HEK293T (cell line): Measurements from ENCODE around the gene UMOD.

Experiments
- CTCF ChIA-PET: fragments of 350-600 bp; formaldehyde crosslinking; extraction: SDS; loops from one replicate; lab custom pipeline; 2021; ENCODE audit warnings: antibody characterized with exemption, inconsistent platforms; lab: Yijun Ruan, JAX
- POLR2A ChIA-PET: fragments of 350-600 bp; formaldehyde crosslinking; extraction: SDS; loops from one replicate; lab custom pipeline; 2020; ENCODE audit warnings: antibody characterized with exemption, inconsistent platforms; lab: Yijun Ruan, JAX
- DNase-seq: peaks from one replicate; pipeline ENCODE4 v3.0.0; 2012; ENCODE audit warnings: mixed read lengths; ENCODE audit errors: extremely low spot score
- ARNT ChIP-seq: fragments of 450-650 bp; IDR thresholded peaks from 2 replicates; pipeline ENCODE4 v1.6.1; 2017; ENCODE audit warnings: mild to moderate bottlenecking
- BHLHE40 ChIP-seq: fragments of 450-650 bp; IDR thresholded peaks from 2 replicates; pipeline ENCODE4 v1.6.1; 2016; ENCODE audit warnings: mild to moderate bottlenecking, moderate library complexity, borderline replicate concordance
- CTBP1 ChIP-seq: fragments of 450-650 bp; IDR thresholded peaks from 2 replicates; pipeline ENCODE4 v1.6.1; 2016; ENCODE audit warnings: borderline replicate concordance
- ELF4 ChIP-seq: fragments of 450-650 bp; IDR thresholded peaks from 2 replicates; pipeline ENCODE4 v1.6.1; 2017; ENCODE audit warnings: antibody characterized with exemption
- FOXA1 ChIP-seq: fragments of 450-650 bp; IDR thresholded peaks from 2 replicates; pipeline ENCODE4 v1.6.1; 2016; ENCODE audit warnings: mild to moderate bottlenecking
- FOXK2 ChIP-seq: fragments of 450-650 bp; IDR thresholded peaks from 2 replicates; pipeline ENCODE4 v1.6.1; 2016; ENCODE audit warnings: mild to moderate bottlenecking
- FOXM1 ChIP-seq: fragments of 450-650 bp; IDR thresholded peaks from 2 replicates; pipeline ENCODE4 v1.6.1; 2017; ENCODE audit warnings: mild to moderate bottlenecking, borderline replicate concordance
- HDGF ChIP-seq: fragments of 450-650 bp; IDR thresholded peaks from 2 replicates; pipeline ENCODE4 v1.6.1; 2017; ENCODE audit warnings: antibody characterized with exemption, borderline replicate concordance
- L3MBTL2 ChIP-seq: fragments of 450-650 bp; conservative IDR thresholded peaks from 2 replicates; pipeline ENCODE4 v1.6.1; 2016; ENCODE audit warnings: mild to moderate bottlenecking
- LEF1 ChIP-seq: fragments of 450-650 bp; IDR thresholded peaks from 2 replicates; pipeline ENCODE4 v1.6.1; 2017; ENCODE audit warnings: mild to moderate bottlenecking, borderline replicate concordance
- NFRKB ChIP-seq: fragments of 450-650 bp; IDR thresholded peaks from 2 replicates; pipeline ENCODE4 v1.6.1; 2016; ENCODE audit warnings: mild to moderate bottlenecking, moderate library complexity
- SP1 ChIP-seq: fragments of 450-650 bp; IDR thresholded peaks from 2 replicates; pipeline ENCODE4 v1.6.1; 2017
- SUZ12 ChIP-seq: fragments of 450-650 bp; IDR thresholded peaks from 2 replicates; pipeline ENCODE4 v1.6.1; 2016; ENCODE audit warnings: mild to moderate bottlenecking
- TARDBP ChIP-seq: fragments of 450-650 bp; IDR thresholded peaks from 2 replicates; pipeline ENCODE4 v1.6.1; 2016
- ZNF384 ChIP-seq: fragments of 450-650 bp; IDR thresholded peaks from 2 replicates; pipeline ENCODE4 v1.6.1; 2016
- TF ChIP-seq, protein P1 (sequence below): fragments of 450-650 bp; IDR thresholded peaks from 2 replicates; pipeline ENCODE4 v1.6.1; 2016

Gene UMOD

DNA sequence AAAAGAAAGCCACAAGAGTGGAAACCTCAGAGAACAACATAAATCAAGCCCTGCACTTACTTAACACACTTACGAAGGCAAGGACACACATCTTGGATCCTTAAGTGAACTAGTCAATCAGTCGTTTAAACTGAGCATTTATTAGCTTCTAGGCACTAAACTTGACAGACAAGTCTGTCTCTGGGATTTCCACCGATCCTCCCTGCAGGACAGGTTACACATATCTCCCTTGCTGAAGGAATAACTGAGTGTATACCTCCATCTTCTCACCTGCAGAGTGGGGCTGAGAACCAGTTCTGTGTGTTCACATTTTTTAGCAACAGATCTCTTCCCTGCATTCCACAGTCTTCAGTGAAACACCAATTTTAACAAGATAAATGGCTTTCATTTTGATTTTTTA is 34.1 kb downstream of the UMOD start:
- POLR2A ChIA-PET = no interaction called here
- TF ChIP-seq BHLHE40 (no peak), SP1 (no peak), NFRKB (no peak), FOXA1 (no peak), FOXK2 (no peak)
- TF ChIP-seq, protein P1, sequence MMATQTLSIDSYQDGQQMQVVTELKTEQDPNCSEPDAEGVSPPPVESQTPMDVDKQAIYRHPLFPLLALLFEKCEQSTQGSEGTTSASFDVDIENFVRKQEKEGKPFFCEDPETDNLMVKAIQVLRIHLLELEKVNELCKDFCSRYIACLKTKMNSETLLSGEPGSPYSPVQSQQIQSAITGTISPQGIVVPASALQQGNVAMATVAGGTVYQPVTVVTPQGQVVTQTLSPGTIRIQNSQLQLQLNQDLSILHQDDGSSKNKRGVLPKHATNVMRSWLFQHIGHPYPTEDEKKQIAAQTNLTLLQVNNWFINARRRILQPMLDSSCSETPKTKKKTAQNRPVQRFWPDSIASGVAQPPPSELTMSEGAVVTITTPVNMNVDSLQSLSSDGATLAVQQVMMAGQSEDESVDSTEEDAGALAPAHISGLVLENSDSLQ = no peak
- no peak for DNase-seq
- CTCF ChIA-PET = no interaction called here

DNA sequence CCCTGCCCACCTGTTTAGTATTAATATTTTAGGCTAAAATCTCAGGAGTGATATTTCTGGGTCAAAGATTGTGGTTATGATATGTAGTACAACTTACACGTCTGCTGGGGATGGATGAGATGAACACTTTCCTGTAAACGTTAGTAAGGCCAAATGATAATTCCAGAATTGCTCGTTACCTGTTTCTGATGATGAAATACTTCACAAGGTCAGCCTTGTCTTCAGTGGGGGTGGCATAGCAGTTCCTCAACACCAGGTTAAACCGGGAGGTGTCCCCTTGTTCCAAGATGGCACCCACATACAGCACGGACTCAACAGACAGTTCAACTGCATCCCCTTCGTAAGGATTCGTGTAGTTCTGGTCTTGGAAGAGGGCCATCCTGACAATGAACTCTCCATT is 34.5 kb downstream of the UMOD start:
- POLR2A ChIA-PET = no interaction called here
- CTCF ChIA-PET = no interaction called here

DNA sequence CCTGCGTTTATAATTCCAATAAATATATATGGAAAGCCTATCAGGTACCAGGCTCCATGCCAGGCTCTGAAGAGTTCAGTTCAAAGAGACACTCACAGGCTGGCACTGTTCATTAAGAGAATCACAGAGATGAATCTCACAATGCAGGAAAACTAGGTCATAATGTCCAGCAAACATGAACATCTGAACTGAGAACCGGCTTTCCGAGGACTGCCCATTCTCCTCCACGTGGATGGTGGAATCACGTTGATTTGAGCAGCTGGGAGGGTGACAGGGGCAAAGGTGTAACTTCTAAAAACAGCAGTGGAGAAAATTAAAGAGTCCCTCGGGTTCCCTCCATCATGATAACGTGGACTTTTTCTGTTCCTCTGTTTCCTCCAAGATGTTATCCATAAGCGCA is 35.4 kb downstream of the UMOD start:
- DNase-seq = no peak
- CTCF ChIA-PET = no interaction called here
- POLR2A ChIA-PET = no interaction called here
- TF ChIP-seq FOXK2 (no peak), LEF1 (no peak)
- TF ChIP-seq, protein P1 = no peak

More for the DNA sequence above, 34.5 kb downstream of the UMOD start:
- no peak for DNase-seq
- TF ChIP-seq CTBP1 = no peak
- no peak for TF ChIP-seq NFRKB
- TF ChIP-seq ZNF384 = no peak
- no peak for TF ChIP-seq BHLHE40
- no peak for TF ChIP-seq SUZ12
- TF ChIP-seq TARDBP = no peak
- TF ChIP-seq FOXM1 = no peak
- no peak for TF ChIP-seq FOXK2
- no peak for TF ChIP-seq FOXA1
- TF ChIP-seq, protein P1 = no peak
- TF ChIP-seq L3MBTL2 = no peak
- no peak for TF ChIP-seq LEF1
- TF ChIP-seq SP1 = no peak
- TF ChIP-seq ELF4 = no peak
- TF ChIP-seq ARNT = no peak
- no peak for TF ChIP-seq HDGF

DNA sequence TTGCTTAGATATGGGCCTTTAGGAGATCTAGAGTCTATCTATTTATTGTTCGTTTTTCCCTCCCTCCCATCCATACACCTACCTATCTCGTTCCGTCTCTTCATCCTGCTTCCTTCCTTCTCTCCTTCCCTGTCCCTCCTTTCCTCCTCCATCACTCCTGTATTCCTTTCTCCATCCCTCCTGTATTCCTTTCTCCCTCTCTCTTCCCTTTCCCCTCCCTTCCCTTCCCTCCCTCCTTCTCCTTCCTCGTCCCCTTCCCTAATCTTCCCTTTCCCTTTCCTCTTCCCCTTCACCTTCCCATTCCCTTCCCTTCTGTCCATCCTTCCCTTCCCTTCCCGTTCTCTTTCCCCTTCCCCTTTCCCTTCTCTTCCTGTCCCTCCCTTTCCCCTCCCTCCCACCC is 35.8 kb downstream of the UMOD start:
- no peak for DNase-seq
- CTCF ChIA-PET = no interaction called here
- no peak for TF ChIP-seq FOXK2
- TF ChIP-seq CTBP1 = no peak
- TF ChIP-seq, protein P1 = no peak
- TF ChIP-seq ARNT = no peak
- no peak for TF ChIP-seq ZNF384
- TF ChIP-seq HDGF = no peak
- TF ChIP-seq TARDBP = no peak
- TF ChIP-seq SP1 = no peak
- TF ChIP-seq BHLHE40 = no peak
- no peak for TF ChIP-seq SUZ12
- TF ChIP-seq FOXA1 = no peak
- TF ChIP-seq NFRKB = no peak
- TF ChIP-seq LEF1 = no peak
- no peak for TF ChIP-seq FOXM1
- TF ChIP-seq ELF4 = no peak
- POLR2A ChIA-PET = no interaction called here

DNA sequence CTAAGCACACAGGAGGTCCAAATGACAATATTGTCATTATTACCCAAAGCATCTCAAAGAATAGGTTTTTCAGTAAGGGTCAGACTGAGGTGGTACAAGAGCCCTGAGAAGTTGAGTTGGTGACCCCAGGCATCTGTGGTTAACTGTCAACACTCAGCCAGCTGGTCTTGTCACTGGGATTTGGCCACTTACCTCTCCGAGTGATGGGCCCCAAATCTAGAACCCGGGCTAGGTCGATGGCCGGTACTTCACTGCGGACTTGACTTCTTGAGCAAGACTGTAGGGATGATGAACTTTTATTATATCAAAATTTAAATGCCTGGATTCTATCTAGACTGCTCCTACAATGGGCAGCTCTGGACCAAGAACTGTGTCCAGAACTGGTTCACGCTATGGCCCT is 36.8 kb downstream of the UMOD start:
- ChIA-PET CTCF (no interaction called here), POLR2A (no interaction called here)
- no peak for DNase-seq
- TF ChIP-seq SUZ12 (no peak), L3MBTL2 (no peak), LEF1 (no peak)

DNA sequence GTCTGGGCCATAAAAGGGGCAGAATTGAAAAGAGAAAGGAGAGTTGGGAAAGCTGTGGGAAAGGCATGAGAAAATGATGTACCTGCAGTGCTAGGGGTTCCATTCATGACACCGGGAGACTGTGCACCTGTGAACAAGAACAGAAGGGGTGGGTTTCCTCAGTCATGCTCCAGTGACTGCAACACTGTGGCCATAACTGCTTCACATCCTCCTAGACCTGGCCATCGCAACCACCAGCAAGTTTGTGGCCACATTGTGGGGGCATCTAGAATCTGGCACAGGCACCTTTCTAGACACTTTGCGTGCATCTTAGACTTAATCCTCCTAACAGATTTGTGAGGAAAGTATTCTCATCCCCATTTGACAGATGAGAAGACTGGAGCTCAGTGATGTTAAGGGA is 37.9 kb downstream of the UMOD start:
- no peak for DNase-seq
- TF ChIP-seq L3MBTL2 (no peak), SUZ12 (no peak), HDGF (no peak), FOXM1 (no peak), NFRKB (no peak), TARDBP (no peak), ZNF384 (no peak), CTBP1 (no peak), FOXK2 (no peak), SP1 (no peak), ARNT (no peak), ELF4 (no peak), FOXA1 (no peak), BHLHE40 (no peak), LEF1 (no peak)
- TF ChIP-seq, protein P1 = no peak
- CTCF ChIA-PET = no interaction called here
- POLR2A ChIA-PET = no interaction called here
